ENCODE measurements around the gene AMER2. TPM values are rescaled to one million over a fixed set of nuclear protein-coding genes. Genes with fewer than 3 reads are reported as not detected.

The AMER2 gene
- total and polyA plus RNA-seq, 8 donors = 0.03 to 1.1 (median 0.14) TPM; not detected in 5

DNA sequence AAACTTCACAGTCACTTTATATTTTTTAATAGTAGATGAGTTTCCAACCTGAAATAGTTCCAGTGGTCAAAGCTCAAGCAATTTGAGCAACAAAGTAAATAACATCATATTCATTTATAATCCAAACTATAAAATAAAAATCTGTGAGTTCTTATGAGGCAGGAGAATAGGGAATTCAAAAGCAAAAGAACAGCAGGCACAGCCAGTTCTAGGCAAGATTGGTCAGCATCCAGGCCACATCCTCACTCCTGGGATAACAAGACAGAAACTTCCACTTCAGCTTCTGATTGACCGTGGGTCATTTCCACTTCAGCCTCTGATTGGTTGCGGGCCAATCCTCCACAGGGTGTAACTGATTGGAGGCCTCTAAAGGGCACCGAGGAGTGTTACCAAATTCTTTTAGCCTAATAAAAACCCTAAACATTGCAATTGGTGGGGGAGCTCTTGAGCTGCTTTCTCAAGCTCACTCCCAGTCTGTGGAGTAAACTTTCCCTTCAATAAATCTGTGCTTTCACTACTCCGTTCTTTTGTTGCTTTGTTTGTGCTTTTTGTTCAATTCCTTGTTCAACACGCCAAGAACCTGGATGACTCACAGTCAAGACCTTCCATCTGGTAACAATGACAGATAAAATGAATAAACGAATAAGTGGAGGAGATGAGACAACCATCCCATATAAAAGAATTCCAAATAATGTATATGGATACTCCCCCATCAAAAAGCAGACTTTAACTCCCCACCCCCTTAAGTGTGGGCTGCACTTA lies 42.6 kb upstream of the AMER2 start:
- H3K9me3 ChIP-seq = no peaks in the 10 kb centered on the region
- intact Hi-C loops (cut with DNase I; ENCODE audit: low total_unique reads) = no loop called here
- WGBS, 5 donors = 43 to 54% (median 49%) methylated on average over 6 of the region's 6 CpGs
- peak in 1 of 2 donors; percentile 6 for DNase-seq
- TF ChIP-seq POLR2AphosphoS5 (IDR thresholded peaks at IDR 0.05) = no peak
- TF ChIP-seq CTCF (IDR thresholded peaks at IDR 0.05) = no peak
- TF ChIP-seq EP300 (IDR thresholded peaks at IDR 0.05) = no peak
- no peak for TF ChIP-seq POLR2A (IDR thresholded peaks at IDR 0.05)
- H3K27me3 ChIP-seq = no peaks in the 10 kb centered on the region
- no peak overlapping the region for H3K27ac ChIP-seq
- H3K4me3 ChIP-seq = no peak overlapping the region
- no peaks in the 10 kb centered on the region for H3K36me3 ChIP-seq
- H3K4me1 ChIP-seq = no peaks in the 10 kb centered on the region

GRCh38 chr13:25213715-25214114 lies 41.6 kb upstream of the AMER2 start:
- no peak overlapping the region for H3K27ac ChIP-seq
- H3K36me3 ChIP-seq = no peaks in the 10 kb centered on the region
- 78 to 92% (median 89%) methylated on average over 2 of the region's 2 CpGs for WGBS, 5 donors
- intact Hi-C loops (cut with DNase I; ENCODE audit: low total_unique reads) = no loop called here
- TF ChIP-seq POLR2AphosphoS5 (IDR thresholded peaks at IDR 0.05) (no peak), EP300 (IDR thresholded peaks at IDR 0.05) (no peak), CTCF (IDR thresholded peaks at IDR 0.05) (no peak), POLR2A (IDR thresholded peaks at IDR 0.05) (no peak)
- H3K4me3 ChIP-seq = no peak overlapping the region
- H3K4me1 ChIP-seq = no peaks in the 10 kb centered on the region
- no peaks in the 10 kb centered on the region for H3K27me3 ChIP-seq
- H3K9me3 ChIP-seq = no peaks in the 10 kb centered on the region
- no peak for DNase-seq

DNA sequence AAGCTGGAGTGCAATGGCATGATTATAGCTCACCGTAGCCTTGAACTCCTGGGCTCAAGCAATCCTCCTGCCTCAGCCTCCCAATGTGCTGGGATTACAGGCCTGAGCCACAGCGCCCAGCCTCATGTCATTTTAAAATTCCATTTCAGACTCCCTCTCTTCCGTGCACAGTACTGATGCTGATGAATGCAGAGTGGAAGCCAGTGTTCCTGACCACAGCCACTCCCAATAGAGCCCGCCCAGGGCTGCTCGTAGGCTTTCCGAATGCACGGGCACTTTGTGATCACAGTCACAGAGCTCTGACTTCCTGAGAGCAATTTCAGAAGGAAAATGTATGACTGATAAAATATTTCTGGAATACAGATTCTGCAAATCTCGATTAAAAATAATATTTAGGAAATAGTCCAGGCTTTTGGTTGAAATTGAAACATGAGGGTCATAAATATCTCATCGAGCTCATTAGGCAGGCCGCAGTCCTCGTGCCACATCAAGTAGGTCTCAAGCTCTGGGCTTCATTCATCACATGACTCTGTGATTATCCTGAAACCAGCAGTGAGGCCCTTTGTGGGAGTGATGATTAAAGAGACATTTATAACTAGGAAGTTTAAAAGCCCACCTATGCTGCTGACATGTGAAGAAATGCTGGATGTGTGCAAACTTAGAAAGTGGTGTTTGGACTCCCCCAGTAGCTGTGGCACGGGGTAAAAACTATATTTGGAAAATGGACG lies 38.9 kb upstream of the AMER2 start:
- Histone ChIP-seq H3K4me3 (no peak overlapping the region), H3K27me3 (no peaks in the 10 kb centered on the region), H3K27ac (no peak overlapping the region), H3K4me1 (no peaks in the 10 kb centered on the region), H3K9me3 (no peaks in the 10 kb centered on the region), H3K36me3 (no peaks in the 10 kb centered on the region)
- TF ChIP-seq POLR2A (IDR thresholded peaks at IDR 0.05) (no peak), POLR2AphosphoS5 (IDR thresholded peaks at IDR 0.05) (no peak), CTCF (IDR thresholded peaks at IDR 0.05) (no peak), EP300 (IDR thresholded peaks at IDR 0.05) (no peak)
- intact Hi-C loops (cut with DNase I; ENCODE audit: low total_unique reads) = no loop called here
- DNase-seq = no peak
- WGBS, 5 donors = 70 to 79% (median 74%) methylated on average over 13 of the region's 13 CpGs

DNA sequence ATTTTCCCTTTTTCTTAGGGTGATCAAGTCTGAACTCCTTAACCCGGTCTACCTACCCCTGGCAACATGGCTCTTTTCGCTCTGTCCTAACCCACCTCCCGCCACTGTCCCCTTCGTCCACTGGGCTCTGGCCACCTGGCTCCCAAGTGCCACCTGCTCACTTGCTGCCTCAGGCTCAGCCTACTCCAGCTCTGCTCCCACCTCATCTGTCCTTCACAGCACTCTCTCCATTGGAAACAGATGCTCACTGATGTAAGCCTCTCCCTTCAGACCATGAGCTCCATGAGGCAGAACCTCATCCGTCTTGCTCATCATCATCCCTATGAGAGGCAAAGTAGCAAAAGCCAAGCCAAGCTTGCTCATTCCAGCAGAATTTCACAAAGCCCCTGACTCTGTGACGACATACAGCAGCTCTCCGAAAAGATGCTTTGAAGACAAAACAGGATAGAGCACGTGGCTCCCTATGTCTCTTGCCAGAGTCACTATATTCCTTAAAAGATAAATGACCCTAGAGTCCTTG lies 35.3 kb upstream of the AMER2 start:
- no peak for TF ChIP-seq CTCF (IDR thresholded peaks at IDR 0.05)
- TF ChIP-seq EP300 (IDR thresholded peaks at IDR 0.05) = no peak
- no peak for TF ChIP-seq POLR2AphosphoS5 (IDR thresholded peaks at IDR 0.05)
- no peak for TF ChIP-seq POLR2A (IDR thresholded peaks at IDR 0.05)
- Histone ChIP-seq H3K9me3 (no peaks in the 10 kb centered on the region), H3K27ac (no peak overlapping the region), H3K36me3 (no peaks in the 10 kb centered on the region), H3K27me3 (peaks cover 0 to 19% (median 0%) of the 10 kb centered on the region in 3 donors), H3K4me1 (no peaks in the 10 kb centered on the region), H3K4me3 (no peak overlapping the region)
- 77 to 87% (median 81%) methylated on average over 8 of the region's 8 CpGs for WGBS, 5 donors
- DNase-seq = no peak
- intact Hi-C loops (cut with DNase I; ENCODE audit: low total_unique reads) = no loop called here

Data from stomach (tissue), 9 donors.